GM08714 (cell line): ENCODE data around the gene SLC35A3.
A peak's percentile ranks its signal among the peaks of the same experiment; 100 is the strongest.
"Not testable (repeated sequence)": the region's sequence is repeated elsewhere in the genome, so short reads cannot be mapped to it uniquely, and the experiment has no call there.

Experiments used
- H3K4me3 ChIP-seq: fragments of 200-500 bp; sonication (Bioruptor generic); 2 replicates; pipeline ENCODE4 v1.5.1; 2014; ENCODE audit warnings: mild to moderate bottlenecking, low read length, inconsistent platforms
- ZNF274 ChIP-seq: IDR thresholded peaks from 2 replicates; pipeline ENCODE4 v1.6.1; 2012; ENCODE audit warnings: mild to moderate bottlenecking, low read depth, low read length

Gene SLC35A3

DNA sequence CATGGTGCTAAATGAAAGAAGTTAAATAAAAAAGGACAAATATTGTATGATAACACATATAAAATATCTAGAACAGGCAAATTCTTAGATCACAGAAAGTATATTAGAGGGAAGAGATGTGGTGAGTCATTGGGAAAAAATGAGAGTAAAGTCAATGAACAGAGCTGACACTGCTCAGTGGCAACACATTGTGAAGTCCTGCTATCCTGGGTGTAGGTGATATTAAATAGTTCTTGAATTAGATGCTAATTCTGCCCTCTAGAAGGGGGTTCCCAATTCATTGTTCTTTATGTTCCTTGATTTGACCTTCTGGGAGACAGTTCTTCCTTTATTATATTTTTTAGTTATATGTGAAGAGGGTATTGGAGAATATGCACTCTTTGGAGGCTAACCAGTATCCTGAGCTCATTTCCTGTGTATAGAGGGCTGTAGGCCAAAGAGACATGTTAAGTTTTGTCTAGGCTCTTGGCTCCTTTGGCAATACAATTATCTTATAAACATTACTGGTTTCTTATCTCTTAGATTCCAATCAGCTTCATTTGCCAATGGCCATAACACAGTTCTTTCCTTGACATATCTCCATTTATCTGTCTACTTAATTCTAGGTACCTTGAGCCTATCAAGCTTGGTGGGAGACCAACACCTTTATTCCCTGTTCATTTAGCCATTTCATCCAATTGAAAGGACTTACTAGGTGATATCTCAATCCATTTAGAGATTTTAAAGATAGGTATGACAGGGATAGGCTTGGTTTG lies 6.6 kb upstream of the SLC35A3 start:
- H3K4me3 ChIP-seq, result no peak overlapping the region
- no peak for TF ChIP-seq ZNF274

DNA sequence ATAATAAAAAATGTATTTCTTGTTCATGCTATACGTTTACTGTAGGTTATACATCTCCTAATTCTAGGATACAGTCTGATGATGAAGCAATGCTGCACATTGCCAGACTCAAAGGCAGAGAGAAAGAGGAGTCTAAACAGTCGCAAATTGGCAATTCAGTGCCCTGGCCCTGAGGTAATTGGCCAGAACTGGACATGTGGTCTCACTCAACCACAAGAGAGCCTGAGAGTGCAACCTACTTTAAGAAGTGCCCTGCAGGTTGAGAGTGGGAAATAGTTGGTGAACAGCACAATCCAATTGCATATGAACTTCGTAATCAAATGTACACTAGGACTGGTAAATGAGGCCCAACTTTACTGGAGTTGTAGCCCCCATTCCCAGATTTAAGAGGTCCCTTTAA lies 5.0 kb upstream of the SLC35A3 start:
- TF ChIP-seq ZNF274, result no peak
- H3K4me3 ChIP-seq, result no peak overlapping the region

DNA sequence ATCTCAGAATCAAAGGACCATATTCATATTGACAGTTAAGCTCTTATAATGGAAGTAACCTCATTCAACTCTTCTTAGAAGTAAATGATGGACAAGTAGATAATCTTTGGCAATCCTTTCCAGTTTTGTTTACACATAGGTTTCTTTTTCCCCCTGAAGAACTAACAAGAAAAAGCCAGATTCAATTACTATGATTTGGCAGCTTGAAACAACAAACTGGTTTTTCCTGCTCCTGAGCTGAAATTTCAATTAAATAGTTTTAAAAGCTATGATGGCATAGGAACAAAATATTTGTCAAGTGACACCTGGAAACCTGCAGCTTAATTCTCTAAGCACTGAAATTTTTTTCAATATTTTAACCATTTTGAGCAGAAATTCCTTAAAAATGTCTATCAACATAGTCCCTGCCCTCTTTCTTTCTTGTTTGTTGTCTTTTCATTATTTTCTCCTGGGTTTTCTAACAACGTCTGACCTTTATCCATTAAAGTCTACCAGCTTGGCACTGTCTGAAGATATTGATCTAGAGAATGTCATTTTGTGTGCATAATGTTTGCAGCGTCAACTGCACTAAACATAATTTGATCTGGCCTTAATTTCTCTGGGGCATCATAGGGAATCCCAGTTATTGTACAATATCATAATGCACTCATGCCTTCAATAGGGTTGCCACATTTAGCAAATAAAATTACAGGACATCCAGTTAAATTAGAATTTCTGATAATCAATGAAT lies 4.0 kb upstream of the SLC35A3 start:
- no peak for TF ChIP-seq ZNF274

DNA sequence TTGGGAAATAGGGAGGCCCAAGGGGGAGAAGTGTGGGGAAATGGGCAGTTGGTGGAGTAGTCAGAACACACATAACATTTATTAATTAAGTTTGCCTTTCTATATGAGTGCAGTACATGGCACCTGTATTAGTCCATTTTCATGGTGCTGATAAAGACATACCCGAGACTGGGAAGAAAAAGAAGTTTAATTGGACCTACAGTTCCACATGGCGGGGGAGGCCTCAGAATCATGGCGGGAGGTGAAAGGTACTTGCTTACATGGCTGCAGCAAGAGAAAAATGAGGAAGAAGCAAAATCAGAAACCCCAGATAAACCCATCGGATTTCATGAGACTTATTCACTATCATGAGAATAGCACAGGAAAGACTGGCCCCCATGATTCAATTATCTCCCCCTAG lies 1.6 kb upstream of the SLC35A3 start:
- no peak overlapping the region for H3K4me3 ChIP-seq
- TF ChIP-seq ZNF274, result no peak

More for the DNA sequence above, 4.0 kb upstream of the SLC35A3 start:
- no peak overlapping the region for H3K4me3 ChIP-seq

DNA sequence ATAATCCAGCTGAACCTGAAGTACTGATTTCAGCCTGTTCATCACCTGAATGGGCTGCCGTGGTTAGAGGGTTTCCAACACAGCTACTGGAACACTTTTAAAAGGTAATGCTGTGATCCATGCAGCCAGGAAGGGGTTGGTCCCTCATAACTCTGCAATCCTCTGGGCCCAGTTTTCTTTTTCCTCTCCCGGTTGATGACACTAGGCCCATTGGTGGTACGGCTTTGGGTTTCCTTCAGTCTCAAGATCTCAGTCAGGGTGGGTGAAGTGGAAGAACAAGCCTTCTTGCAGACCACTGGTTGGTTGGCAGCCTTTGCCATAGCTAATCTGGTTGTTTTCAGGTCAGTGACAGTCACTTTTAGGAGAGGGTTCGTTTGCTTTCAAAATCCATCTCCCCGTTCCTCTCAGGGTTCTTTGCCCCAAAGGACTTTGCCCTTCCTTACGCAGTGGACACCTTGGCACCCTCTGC lies 502 bp upstream of the SLC35A3 start:
- peak overlapping the region; percentile 88 for H3K4me3 ChIP-seq
- no peak for TF ChIP-seq ZNF274

DNA sequence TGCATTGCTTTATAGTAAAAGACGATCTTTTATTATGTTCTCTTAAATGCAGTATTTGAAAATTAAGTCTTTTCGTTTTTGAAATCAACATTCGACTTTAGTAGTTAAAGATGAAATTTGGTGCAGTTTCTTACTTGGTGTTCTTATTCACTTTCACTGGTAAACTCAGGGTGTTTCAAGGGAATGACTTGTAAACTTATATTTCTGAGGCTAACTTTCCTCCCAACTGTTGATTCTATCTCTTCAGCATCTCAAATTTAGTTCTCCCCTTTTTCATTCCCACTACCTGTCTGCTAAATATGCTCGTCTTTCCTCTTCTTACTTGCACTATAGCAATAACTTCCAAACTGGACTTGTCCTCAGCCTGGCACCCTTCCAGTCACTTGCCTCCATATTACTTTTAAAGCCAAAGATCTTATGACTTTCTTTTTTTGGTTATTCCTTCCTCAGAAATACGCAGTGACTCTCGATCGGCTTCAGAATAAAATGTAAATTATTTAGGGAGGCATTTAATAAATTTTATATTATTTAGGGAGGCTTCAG lies 988 bp downstream of the SLC35A3 start:
- TF ChIP-seq ZNF274, result no peak
- peak overlapping the region; percentile 88 for H3K4me3 ChIP-seq

DNA sequence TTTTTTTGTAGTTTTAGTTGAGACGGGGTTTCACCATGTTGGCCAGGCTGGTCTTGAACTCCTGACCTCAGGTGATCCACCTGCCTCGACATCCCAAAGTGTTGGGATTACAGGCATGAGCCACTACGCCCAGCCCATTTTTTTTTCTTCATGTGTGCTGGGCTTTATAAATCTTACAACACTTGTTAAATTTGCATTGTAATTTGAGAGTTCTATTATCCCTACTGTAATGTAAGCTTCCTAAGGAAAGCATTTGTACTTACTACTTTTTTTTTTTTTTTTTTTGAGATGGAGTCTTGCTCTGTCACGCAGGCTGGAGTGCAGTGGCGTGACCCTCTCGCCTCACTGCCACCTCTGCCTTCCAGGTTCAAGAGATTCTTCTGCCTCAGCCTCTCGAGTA lies 2.3 kb downstream of the SLC35A3 start:
- not testable (repeated sequence) for H3K4me3 ChIP-seq

DNA sequence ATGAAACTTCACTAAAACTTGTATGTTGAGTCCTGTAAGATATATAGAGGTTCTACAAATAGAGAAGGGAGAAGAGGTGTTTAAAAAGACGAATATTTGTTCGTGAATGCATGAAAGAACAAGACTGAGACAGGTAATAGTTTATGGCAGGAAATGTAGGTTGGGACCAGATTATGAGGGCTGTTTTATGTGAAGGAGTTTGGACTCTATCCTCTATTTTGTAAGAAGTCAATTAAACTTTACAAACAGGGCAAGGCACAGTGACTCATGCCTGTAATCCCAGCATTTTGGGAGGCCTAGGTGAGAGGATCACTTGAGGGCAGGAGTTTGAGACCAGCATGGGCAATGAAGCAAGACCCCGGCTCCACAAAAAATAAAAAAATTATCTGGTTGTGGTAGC lies 5.7 kb downstream of the SLC35A3 start:
- no peak overlapping the region for H3K4me3 ChIP-seq
- no peak for TF ChIP-seq ZNF274

DNA sequence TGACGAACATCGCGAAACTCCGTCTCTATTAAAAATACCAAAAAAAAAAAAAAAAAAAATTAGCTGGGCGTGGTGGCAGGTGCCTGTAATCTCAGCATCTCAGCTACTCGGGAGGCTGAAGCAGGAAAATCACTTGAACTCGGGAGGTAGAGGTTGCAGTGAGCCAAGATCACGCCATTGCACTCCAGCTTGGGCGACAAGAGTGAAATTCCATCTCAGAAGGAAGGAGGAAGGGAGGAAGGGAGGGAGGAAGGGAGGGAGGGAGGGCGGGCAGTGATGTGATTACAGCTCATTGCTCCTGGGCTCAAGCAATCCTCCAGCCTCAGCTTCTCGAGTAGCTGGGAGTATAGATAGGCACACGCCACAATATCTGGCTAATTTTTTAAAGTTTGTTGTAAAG lies 7.5 kb downstream of the SLC35A3 start:
- H3K4me3 ChIP-seq, result not testable (repeated sequence)

DNA sequence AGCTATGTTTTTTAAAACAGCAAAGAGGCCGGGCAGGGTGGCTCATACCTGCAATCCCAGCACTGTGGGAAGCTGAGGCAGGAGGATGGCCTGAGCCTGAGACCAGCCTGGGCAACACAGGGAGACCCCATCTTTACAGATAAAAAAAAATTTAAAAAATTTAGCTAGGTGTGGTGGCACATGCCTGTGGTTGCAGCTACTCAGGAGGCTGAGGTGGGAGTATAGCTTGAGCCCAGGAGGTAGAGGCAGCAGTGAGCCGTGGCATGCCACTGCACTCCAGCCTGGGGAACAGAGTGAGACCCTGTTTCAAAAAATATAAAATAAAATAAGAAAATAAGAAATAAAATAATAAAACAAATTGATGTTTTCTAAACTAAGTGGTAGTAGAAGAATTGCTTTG lies 8.4 kb downstream of the SLC35A3 start:
- TF ChIP-seq ZNF274, result no peak
- H3K4me3 ChIP-seq, result no peak overlapping the region

DNA sequence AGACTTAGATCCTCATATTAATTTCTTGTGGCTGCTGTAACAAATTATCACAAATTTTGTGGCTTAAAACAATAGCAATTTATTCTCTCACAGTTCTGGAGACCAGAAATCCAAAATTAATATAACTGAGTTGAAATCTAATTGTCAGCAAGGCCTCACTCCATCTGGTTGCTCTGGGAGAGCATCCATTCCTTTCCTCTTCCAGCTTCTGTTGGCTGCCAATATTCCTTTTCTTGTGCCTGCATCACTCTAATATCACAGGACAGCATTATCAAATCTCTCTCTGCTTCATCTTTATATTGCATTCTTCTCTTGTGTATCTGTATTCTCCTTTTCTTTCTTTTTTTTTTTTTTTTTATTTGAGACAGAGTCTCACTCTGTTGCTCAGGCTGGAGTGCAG lies 9.3 kb downstream of the SLC35A3 start:
- TF ChIP-seq ZNF274, result no peak
- H3K4me3 ChIP-seq, result no peak overlapping the region

DNA sequence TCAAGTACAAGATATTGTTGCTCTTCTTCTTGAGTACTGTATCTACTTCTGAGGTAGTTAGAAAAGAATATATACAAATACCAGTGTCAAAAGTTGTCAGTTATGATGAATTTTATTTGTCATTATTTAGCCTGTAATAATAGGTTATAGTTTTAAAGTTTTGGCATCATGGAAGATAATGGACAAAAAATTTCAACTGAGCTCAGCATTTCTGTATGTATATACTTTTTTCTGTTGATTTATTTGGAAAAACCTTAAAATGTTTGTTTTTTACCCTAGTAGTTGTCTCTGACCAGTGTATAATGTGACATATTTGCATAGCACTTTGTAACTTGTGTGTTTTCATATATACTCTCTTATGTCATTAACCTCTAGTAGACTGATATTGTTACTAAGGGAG lies 11.1 kb downstream of the SLC35A3 start:
- no peak overlapping the region for H3K4me3 ChIP-seq
- TF ChIP-seq ZNF274, result no peak

DNA sequence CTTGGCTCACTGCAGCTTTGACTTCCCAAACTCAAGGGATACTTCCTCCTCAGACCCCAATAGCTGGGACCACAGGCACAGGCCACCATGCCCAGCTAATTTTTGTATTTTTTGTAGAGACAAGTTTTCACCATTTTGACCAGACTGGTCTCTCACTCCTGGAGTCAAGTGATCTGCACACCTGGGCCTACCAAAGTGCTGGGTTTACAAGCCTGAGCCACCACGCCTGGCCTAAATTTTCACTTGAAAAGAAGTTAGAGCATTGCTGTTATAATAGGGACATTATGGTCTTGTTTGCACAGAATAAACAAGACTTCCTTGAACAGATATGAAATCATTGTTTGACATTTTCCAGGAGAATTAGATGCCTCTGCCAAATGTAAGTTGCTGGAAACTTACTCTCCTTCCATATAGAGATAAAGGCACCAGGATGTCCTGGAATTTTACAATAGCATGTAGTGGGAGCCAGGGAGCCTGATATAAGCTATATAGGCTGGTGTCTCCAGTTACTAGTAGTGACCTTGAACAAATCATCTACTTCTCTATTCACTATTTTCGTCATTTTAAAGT lies 16.9 kb downstream of the SLC35A3 start:
- no peak for TF ChIP-seq ZNF274
- no peak overlapping the region for H3K4me3 ChIP-seq

DNA sequence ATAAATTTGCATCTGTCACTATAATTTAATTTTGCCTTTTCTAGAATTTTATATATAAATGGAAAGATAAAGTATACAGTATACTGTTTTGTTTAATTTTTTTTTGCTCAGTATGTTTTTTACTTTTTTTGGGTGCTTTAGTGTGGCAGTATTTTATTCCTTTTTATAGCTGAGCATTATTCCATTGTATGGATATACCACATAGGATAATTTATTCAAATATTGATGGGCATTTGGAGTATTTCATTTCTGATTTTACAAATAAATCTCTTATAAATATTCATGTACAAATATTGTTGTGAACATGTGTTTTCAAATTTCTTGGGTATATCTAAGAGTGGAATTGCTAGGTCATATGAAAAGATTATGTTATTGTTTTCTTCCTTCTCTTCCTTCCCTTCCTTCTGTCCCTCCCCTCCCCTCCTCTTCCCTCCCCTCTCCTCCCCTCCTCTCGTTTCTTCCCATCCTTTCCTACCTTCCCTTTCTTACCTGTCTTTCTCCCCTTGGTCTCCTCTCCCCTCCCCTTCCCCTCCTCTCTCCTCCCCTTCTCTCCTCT lies 18.5 kb downstream of the SLC35A3 start:
- no peak for TF ChIP-seq ZNF274

More for the DNA sequence above, 18.5 kb downstream of the SLC35A3 start:
- no peak overlapping the region for H3K4me3 ChIP-seq
